AG10803 (cell line): ENCODE measurements around the gene PNMA8C.
A peak's percentile ranks its signal among the peaks of the same experiment; 100 is the strongest.

Source experiments
- DNase-seq: peaks from one replicate; pipeline ENCODE4 v3.0.0; 2010; ENCODE audit warnings: low read depth
- H3K4me3 ChIP-seq: 2 replicates; pipeline ENCODE4 v1.5.1; 2011; ENCODE audit warnings: mild to moderate bottlenecking, low read length, control low read depth
- TF ChIP-seq, protein P1 (sequence below): conservative IDR thresholded peaks from 2 replicates; pipeline ENCODE4 v1.5.1; 2011; ENCODE audit warnings: mild to moderate bottlenecking, low read length, control low read depth, inconsistent platforms

Gene PNMA8C

DNA sequence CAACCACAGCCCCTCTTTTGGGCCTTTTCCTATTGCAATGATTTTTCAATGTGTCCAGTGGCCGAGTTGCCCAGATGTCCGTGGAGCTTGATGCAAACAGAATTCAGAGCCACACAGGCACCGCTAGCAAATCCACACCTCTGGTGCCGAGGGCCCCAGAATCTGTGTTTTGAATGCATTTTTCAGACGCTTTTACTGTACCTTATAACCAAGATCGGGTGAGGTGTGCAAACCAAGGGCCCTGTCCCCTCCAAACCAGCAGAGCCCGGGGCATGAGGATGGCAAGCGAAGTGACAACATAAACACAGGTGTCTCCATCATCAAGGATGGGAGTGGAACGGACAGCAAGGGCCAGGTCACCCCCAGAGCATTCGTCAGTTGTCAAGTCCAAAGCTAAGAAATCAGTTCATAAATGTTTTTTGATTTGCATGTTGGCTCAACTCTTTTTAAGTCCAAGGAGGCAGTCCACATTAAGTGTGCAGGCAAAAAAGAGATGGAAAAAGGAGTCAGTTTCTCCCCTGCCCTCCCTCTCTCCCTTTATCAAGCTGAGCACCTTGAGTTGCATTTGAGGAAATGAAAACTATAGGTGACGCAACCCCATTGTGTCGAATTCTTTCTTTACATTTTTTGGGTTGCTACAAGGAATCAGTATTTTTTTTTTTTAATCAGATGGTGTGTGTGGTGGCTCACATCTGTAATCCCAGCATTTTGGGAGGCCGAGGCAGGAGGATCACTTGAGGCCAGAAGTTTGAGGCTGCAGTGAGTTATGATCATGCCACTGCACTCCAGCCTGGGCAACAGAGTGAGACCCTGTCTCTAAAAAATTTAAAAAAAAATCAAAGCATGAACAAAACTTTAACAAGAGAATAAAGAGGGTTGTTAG lies 18.3 kb downstream of the PNMA8C start:
- H3K4me3 ChIP-seq: peak overlapping the region; percentile 66; the same call in 1 of the 2 replicates
- TF ChIP-seq, protein P1, sequence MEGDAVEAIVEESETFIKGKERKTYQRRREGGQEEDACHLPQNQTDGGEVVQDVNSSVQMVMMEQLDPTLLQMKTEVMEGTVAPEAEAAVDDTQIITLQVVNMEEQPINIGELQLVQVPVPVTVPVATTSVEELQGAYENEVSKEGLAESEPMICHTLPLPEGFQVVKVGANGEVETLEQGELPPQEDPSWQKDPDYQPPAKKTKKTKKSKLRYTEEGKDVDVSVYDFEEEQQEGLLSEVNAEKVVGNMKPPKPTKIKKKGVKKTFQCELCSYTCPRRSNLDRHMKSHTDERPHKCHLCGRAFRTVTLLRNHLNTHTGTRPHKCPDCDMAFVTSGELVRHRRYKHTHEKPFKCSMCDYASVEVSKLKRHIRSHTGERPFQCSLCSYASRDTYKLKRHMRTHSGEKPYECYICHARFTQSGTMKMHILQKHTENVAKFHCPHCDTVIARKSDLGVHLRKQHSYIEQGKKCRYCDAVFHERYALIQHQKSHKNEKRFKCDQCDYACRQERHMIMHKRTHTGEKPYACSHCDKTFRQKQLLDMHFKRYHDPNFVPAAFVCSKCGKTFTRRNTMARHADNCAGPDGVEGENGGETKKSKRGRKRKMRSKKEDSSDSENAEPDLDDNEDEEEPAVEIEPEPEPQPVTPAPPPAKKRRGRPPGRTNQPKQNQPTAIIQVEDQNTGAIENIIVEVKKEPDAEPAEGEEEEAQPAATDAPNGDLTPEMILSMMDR: no peak
- no peak for DNase-seq

DNA sequence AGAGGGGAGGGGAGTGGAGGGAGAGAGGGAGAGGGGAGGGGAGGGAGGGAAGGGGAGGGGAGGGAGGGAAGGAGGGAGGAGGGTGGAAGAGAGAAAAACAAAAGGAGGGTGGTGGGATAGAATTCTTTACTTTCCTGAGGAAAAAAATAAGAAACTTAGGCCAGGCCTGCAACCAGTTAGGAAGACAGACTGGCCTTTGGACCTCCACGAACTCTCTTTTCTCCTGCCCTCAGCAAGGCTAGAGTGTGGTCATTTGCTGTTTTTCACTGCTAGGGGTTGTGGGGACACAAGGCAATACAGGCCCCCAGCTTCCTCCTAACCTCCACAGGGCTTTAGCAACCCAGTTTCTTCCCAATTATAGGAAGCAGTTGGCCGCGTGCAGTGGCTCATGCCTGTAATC lies 19.5 kb downstream of the PNMA8C start:
- TF ChIP-seq, protein P1: no peak
- H3K4me3 ChIP-seq: no peak overlapping the region
- DNase-seq: no peak

DNA sequence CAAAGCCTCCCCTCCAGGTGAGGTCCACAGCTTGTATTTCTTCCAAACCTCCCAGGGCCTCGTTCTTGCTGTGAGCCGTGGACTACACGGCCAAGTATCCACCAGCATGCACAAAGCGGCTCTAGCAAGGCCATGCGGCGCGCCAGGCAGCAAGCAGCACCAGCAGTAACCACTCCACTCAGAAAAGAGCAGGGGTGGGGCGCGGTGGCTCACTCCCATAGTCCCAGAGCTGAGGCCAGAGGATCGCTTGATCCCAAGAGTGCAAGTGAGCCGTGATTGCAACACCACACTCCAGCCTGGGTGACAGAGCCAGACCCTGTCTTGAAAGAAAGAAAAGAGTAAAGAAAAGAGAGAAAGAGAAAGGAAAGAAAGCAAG lies 20.1 kb downstream of the PNMA8C start:
- H3K4me3 ChIP-seq: no peak overlapping the region
- peak; percentile 48 for DNase-seq
- TF ChIP-seq, protein P1: no peak

DNA sequence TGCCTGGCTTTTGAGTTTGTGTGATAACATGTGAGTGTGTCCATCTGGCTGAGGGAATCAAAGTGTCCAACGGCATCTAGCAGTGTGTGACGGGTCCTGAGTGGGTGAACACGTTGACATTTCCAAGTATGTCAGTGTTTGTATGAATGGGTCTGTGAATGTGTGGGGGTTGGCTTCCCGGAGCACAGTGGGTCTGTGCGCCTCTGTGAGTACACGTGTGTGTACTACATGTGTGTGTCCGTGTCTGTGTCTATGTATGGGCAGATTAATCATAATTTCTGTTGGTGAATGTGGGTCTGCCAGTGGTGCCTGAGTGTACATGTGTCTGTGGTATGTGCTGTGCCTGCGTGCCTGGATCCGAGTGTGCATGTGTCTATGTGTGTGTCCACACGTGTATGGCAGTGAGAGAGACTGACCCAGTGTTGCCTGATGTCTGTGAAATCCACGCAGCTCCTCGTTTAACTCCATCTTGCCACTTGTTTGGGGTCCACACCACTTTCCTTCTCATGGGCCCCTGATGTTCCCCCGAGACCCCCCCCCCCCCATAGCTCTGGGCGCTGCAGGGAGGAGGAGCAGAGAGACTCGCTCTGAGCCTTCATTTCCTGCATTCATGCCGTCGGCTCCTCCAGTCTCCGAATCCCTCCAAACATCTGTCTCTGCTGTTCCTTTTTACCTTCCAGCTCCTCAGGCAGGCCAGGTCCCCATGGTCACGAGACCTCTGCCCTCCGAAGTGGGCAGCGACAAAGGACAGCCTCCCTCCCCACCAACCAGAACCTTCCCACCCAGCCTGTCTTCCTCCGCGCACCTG lies 20.7 kb downstream of the PNMA8C start:
- TF ChIP-seq, protein P1: no peak
- DNase-seq: no peak
- H3K4me3 ChIP-seq: no peak overlapping the region; the same call in 1 of the 2 replicates

DNA sequence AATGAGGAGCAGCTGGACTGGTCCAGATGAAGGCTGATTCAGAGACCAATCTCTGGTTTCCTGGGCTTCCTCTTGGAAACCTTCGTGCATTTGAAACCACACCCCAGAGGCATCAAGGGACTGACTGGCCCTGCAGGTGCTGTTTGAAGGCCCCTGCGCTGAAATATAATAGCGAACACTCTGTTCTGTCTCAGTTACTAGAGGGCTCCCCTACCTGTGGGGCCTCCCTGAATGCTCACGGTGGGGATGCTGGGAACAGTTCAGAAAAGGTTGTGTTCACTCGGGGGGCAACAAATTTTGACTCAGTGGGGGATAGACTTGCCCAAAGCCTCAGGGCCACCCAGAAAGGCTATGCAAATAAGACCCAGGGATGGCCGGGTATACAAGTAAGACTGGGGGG lies 21.8 kb downstream of the PNMA8C start:
- TF ChIP-seq, protein P1: no peak
- H3K4me3 ChIP-seq: no peak overlapping the region
- no peak for DNase-seq

DNA sequence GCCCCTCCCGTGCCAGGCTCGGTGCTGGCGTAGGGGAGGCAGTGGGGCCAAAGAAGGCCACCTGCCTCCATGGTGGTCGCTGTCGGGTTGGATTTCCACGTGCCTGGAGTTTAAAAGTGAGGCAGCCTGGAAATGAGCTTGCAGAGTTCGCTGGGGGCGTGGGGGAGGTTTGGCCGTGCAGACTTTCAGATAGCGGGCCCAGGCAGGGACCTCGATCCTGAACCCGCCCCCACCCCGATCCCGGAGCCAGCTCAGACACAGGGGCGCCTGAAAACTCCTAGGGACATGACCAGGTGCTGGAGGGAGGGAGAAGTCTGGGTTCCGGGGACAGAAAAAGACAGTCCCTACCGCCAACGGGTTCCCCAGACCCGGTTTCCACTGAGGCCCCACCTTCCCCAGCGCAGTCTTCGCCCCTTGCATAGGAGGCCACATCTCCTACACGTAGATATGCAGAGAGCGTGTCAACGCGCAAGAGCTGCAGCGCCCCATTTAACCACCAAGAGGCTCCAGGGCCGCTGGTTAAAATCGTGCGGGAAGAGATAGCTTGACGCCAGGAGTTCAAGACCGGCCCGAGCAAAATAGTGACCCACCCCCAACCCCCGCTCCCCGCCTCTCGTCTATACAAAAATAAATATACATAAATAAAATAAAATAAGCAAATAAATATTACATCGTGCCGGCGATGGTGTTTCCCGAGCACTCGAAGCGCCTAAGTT lies 23.8 kb downstream of the PNMA8C start:
- H3K4me3 ChIP-seq: peak overlapping the region; percentile 53
- no peak for DNase-seq
- TF ChIP-seq, protein P1: peak; percentile 23
